Endothelial cell of umbilical vein (primary cell): ENCODE results near the gene NANS.
"Not testable (repeated sequence)": the region's sequence is repeated elsewhere in the genome, so short reads cannot be mapped to it uniquely, and the experiment has no call there.

Experiments
- EZH2 ChIP-seq: IDR thresholded peaks from 2 replicates; pipeline ENCODE4 v1.6.1; 2012; ENCODE audit warnings: borderline replicate concordance, low read depth, mild to moderate bottlenecking, moderate library complexity, low read length, inconsistent platforms; ENCODE audit not compliant: severe bottlenecking
- FOS ChIP-seq: IDR thresholded peaks from 2 replicates; pipeline ENCODE4 v1.6.1; 2011; ENCODE audit warnings: mild to moderate bottlenecking, low read length, moderate library complexity, borderline replicate concordance; ENCODE audit not compliant: insufficient read depth
- JUN ChIP-seq: IDR thresholded peaks from 2 replicates; pipeline ENCODE4 v1.6.1; 2011; ENCODE audit warnings: borderline replicate concordance, low read depth; ENCODE audit not compliant: insufficient read length, insufficient read depth
- MYC ChIP-seq: IDR thresholded peaks from one replicate; pipeline ENCODE4 v1.6.1; 2011; ENCODE audit warnings: mild to moderate bottlenecking, low read depth, low read length
- POLR2A ChIP-seq: IDR thresholded peaks from 2 replicates; pipeline ENCODE4 v1.6.1; 2012; ENCODE audit warnings: low read depth, mild to moderate bottlenecking, control low read depth, low read length
- TF ChIP-seq, protein P1 (sequence below), 2 donors: IDR thresholded peaks; 1 replicate in 1 of 2; 2 replicates in 1 of 2; pipeline ENCODE4 v1.5.1; 2011; ENCODE audit warnings: low read length in 2 of 2, mild to moderate bottlenecking in 2 of 2, moderate library complexity in 2 of 2, control low read depth in 1 of 2, inconsistent platforms in 1 of 2, low read depth in 1 of 2; ENCODE audit not compliant: insufficient read depth in 1 of 2; ENCODE audit errors: extremely low read depth in 1 of 2
- TF ChIP-seq, protein P2 (sequence below): IDR thresholded peaks from 2 replicates; pipeline ENCODE4 v1.6.1; 2011; ENCODE audit not compliant: insufficient read depth, insufficient read length

DNA sequence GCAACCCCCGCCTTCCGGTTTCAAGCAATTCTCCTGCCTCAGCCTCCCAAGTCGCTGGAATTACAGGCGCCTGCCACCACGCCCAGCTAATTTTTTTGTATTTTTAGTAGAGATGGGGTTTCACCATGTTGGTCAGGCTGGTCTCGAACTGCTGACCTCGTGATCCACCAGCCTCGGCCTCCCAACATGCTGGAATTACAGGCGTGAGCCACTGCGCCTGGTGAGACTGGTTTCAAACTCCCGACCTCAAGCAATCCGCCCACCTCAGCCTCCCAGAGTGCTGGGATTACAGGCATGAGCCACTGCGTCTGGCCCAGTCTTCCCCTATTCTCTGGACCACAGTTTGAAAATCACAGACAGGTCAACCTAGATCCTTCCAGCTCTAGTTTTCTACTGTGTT, 67.6 kb downstream of the NANS start:
- TF ChIP-seq EZH2, POLR2A, JUN, MYC, FOS: not testable (repeated sequence)
- TF ChIP-seq, protein P1, sequence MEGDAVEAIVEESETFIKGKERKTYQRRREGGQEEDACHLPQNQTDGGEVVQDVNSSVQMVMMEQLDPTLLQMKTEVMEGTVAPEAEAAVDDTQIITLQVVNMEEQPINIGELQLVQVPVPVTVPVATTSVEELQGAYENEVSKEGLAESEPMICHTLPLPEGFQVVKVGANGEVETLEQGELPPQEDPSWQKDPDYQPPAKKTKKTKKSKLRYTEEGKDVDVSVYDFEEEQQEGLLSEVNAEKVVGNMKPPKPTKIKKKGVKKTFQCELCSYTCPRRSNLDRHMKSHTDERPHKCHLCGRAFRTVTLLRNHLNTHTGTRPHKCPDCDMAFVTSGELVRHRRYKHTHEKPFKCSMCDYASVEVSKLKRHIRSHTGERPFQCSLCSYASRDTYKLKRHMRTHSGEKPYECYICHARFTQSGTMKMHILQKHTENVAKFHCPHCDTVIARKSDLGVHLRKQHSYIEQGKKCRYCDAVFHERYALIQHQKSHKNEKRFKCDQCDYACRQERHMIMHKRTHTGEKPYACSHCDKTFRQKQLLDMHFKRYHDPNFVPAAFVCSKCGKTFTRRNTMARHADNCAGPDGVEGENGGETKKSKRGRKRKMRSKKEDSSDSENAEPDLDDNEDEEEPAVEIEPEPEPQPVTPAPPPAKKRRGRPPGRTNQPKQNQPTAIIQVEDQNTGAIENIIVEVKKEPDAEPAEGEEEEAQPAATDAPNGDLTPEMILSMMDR (IDR thresholded peaks at IDR 0.05; ENCODE audit: extremely low read depth in 1 of 2, insufficient read depth in 1 of 2, low read depth in 1 of 2, low read length in 2 of 2): not testable (repeated sequence)
- TF ChIP-seq, protein P2, sequence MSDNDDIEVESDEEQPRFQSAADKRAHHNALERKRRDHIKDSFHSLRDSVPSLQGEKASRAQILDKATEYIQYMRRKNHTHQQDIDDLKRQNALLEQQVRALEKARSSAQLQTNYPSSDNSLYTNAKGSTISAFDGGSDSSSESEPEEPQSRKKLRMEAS: not testable (repeated sequence)
